Esophagus squamous epithelium (tissue), 5 donors: ENCODE measurements around the gene TBC1D24. TPM values are rescaled to one million over a fixed set of nuclear protein-coding genes. Genes with fewer than 3 reads are reported as not detected.

Source experiments
- DNase-seq: peaks from one replicate; lab custom pipeline; 2025; lab: John Stamatoyannopoulos, UW
- H3K27ac ChIP-seq, 4 donors: fragments of 200-600 bp; sonication (generic); one replicate each; pipeline ENCODE4 v1.5.1; 2016 to 2019; ENCODE audit warnings: mild to moderate bottlenecking in 1 of 4
- H3K27me3 ChIP-seq, 4 donors: fragments of 200-600 bp; sonication (generic); 1 replicate in 3 of 4; 2 replicates in 1 of 4; pipeline versions ENCODE4 v1.5.1 to v1.6.0; 2017 to 2021; ENCODE audit warnings: antibody characterized with exemption in 1 of 4
- H3K36me3 ChIP-seq, 3 donors: fragments of 200-600 bp; sonication (generic); one replicate each; pipeline ENCODE4 v1.5.1; 2016 to 2019
- H3K4me1 ChIP-seq, 3 donors: fragments of 200-600 bp; sonication (generic); one replicate each; pipeline ENCODE4 v1.5.1; 2017 to 2019
- H3K4me3 ChIP-seq, 4 donors: fragments of 200-600 bp; sonication (generic); 1 replicate in 3 of 4; 2 replicates in 1 of 4; pipeline ENCODE4 v1.5.1; 2016 to 2019; ENCODE audit warnings: mild to moderate bottlenecking in 2 of 4, moderate library complexity in 1 of 4
- H3K9me3 ChIP-seq, 3 donors: fragments of 200-600 bp; sonication (generic); one replicate each; pipeline ENCODE4 v1.5.1; 2016 to 2019
- POLR2A ChIP-seq, 4 donors: fragments of 450-650 bp; IDR thresholded peaks; one replicate each; pipeline ENCODE4 v1.6.1; 2017; ENCODE audit warnings: antibody characterized with exemption in 4 of 4, mild to moderate bottlenecking in 4 of 4, moderate library complexity in 3 of 4
- WGBS, 2 donors: methylation state at CpG; one replicate each; pipeline ENCODE4 v1.1.5; 2018; 5-methylcytosine and 5-hydroxymethylcytosine counted together
- intact Hi-C: fragments of 100-400 bp; cut with DNase I; formaldehyde crosslinking; loops from one replicate; pipeline ENCODE4 v1.15.0; 2022
- total RNA-seq, 4 donors: library from RNA; depleted of rRNA; stranded (reverse); fragments of >200 nt; gene quantifications; one replicate each; pipeline ENCODE4 v1.1.0, GENCODE V29; 2016
- TF ChIP-seq, protein P1 (sequence below), 6 experiments: fragments of 450-650 bp in 4 of 6; fragments of 200-600 bp in 2 of 6; sonication (generic) in 2 of 6; IDR thresholded peaks; one replicate each; pipeline ENCODE4 v1.5.1; 2016 to 2019; ENCODE audit warnings: antibody characterized with exemption in 6 of 6, mild to moderate bottlenecking in 4 of 6, moderate library complexity in 4 of 6
- donor health status: DM: yes; HTN: yes; CAD: no.

Gene TBC1D24
- total RNA-seq, 4 donors from 2014 or later, result 3.1 to 4.6 (median 3.7) TPM

GRCh38 chr16:2487903-2488531, 13.1 kb downstream of the TBC1D24 start:
- no peaks in the 10 kb centered on the region for H3K9me3 ChIP-seq
- no peak for DNase-seq
- H3K4me1 ChIP-seq, result peaks cover 0 to 33% (median 3%) of the 10 kb centered on the region in 3 donors
- H3K27ac ChIP-seq, result no peak overlapping the region
- H3K4me3 ChIP-seq, result no peak overlapping the region
- WGBS, 2 donors, result 72 to 84% methylated on average over 7 to 11 of the region's 15 CpGs
- TF ChIP-seq, protein P1, sequence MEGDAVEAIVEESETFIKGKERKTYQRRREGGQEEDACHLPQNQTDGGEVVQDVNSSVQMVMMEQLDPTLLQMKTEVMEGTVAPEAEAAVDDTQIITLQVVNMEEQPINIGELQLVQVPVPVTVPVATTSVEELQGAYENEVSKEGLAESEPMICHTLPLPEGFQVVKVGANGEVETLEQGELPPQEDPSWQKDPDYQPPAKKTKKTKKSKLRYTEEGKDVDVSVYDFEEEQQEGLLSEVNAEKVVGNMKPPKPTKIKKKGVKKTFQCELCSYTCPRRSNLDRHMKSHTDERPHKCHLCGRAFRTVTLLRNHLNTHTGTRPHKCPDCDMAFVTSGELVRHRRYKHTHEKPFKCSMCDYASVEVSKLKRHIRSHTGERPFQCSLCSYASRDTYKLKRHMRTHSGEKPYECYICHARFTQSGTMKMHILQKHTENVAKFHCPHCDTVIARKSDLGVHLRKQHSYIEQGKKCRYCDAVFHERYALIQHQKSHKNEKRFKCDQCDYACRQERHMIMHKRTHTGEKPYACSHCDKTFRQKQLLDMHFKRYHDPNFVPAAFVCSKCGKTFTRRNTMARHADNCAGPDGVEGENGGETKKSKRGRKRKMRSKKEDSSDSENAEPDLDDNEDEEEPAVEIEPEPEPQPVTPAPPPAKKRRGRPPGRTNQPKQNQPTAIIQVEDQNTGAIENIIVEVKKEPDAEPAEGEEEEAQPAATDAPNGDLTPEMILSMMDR (IDR thresholded peaks at IDR 0.05), result no peak
- TF ChIP-seq POLR2A (IDR thresholded peaks at IDR 0.05), result no peak
- H3K27me3 ChIP-seq, result no peaks in the 10 kb centered on the region
- H3K36me3 ChIP-seq, result peaks cover 0 to 7% (median 0%) of the 10 kb centered on the region in 3 donors
- intact Hi-C loops, result no loop called here

- intact Hi-C loops, result no loop called here
- Histone ChIP-seq H3K9me3 (no peaks in the 10 kb centered on the region), H3K27me3 (no peaks in the 10 kb centered on the region), H3K36me3 (peaks cover 0 to 7% (median 0%) of the 10 kb centered on the region in 3 donors), H3K4me1 (peaks cover 0 to 17% (median 3%) of the 10 kb centered on the region in 3 donors), H3K27ac (no peak overlapping the region), H3K4me3 (no peak overlapping the region)
- 93 to 94% methylated on average over 9 of the region's 16 CpGs for WGBS, 2 donors
- no peak for TF ChIP-seq POLR2A (IDR thresholded peaks at IDR 0.05)
- TF ChIP-seq, protein P1 (IDR thresholded peaks at IDR 0.05), result no peak
- no peak for DNase-seq
These were observed 14.7 kb downstream of the TBC1D24 start for GRCh38 chr16:2489581-2489980.

DNA sequence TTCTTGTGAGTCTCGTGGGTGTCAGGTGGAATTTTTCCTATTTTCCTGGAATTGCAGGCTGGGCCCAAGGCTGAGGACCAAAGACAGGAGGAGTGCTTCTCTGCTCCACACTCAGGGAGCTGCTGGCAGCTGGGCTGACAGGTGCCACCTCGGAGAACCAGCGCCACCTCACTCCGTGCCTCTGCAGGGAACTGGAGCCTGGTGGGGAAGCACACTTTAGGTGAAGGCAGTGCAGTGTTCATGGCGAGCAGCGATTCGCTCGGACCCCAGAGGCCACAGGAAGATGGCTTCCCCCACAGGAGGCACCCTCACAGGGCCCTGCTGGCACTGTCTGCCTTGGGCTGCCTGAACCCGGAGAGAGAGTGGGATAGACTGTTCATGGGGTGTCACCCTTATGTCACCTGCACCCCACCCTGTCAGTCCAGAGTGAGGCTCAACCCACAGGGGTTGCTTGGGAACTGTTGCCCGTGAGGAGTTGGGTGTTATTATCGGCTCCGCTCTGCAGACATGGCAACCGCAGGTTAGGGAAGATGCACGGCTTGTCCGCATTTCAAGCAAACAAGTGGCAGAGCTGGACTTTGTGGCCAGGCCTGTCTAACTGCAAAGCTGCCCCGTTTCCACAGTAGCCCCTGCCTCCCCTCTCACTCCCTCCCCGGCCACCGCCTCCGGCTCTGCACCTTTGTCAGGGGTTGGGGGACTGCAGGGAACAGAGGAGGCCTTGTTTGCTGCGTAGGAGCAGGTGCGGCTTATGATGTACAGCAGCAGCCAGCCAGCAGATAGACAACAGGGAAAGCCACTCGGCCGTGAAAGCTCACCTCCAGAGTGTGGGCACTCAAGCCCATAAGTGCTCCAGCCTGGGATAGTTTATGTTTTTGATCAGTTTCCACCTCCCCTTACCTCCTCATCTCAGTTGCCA, 15.5 kb downstream of the TBC1D24 start:
- no peak overlapping the region for H3K27ac ChIP-seq

GRCh38 chr16:2492292-2492691, 17.4 kb downstream of the TBC1D24 start:
- DNase-seq, result no peak
- Histone ChIP-seq H3K4me1 (peaks cover 4 to 27% (median 5%) of the 10 kb centered on the region in 3 donors), H3K9me3 (no peaks in the 10 kb centered on the region), H3K36me3 (peaks cover 0 to 19% (median 0%) of the 10 kb centered on the region in 3 donors), H3K4me3 (no peak overlapping the region), H3K27ac (no peak overlapping the region), H3K27me3 (no peaks in the 10 kb centered on the region)
- intact Hi-C loops, result loop anchor here (10.0 kb wide), 1 partner anchor 67 kb away; the partner anchor contains the start of gene CCNF
- 89 to 96% methylated on average over 9 of the region's 13 CpGs for WGBS, 2 donors
- TF ChIP-seq, protein P1 (IDR thresholded peaks at IDR 0.05), result no peak
- no peak for TF ChIP-seq POLR2A (IDR thresholded peaks at IDR 0.05)

More for the DNA sequence above, 15.5 kb downstream of the TBC1D24 start:
- WGBS, 2 donors, result 88 to 93% methylated on average over 12 to 13 of the region's 23 CpGs
- intact Hi-C loops, result loop anchor here (10.0 kb wide), 1 partner anchor 66 kb away; the partner anchor contains the start of gene CCNF
- TF ChIP-seq, protein P1 (IDR thresholded peaks at IDR 0.05), result no peak
- TF ChIP-seq POLR2A (IDR thresholded peaks at IDR 0.05), result no peak
- H3K4me1 ChIP-seq, result peaks cover 0 to 17% (median 3%) of the 10 kb centered on the region in 3 donors
- DNase-seq, result no peak
- H3K27me3 ChIP-seq, result no peaks in the 10 kb centered on the region
- H3K9me3 ChIP-seq, result no peaks in the 10 kb centered on the region
- H3K4me3 ChIP-seq, result no peak overlapping the region
- H3K36me3 ChIP-seq, result peaks cover 0 to 7% (median 0%) of the 10 kb centered on the region in 3 donors
